NCI-H82 treated with DMSO at 0.1 percent for 48 hours (cell line): Measurements from ENCODE around the gene PLPPR2.
A peak's percentile ranks its signal among the peaks of the same experiment; 100 is the strongest.
"Not testable (repeated sequence)": the region's sequence is repeated elsewhere in the genome, so short reads cannot be mapped to it uniquely, and the experiment has no call there.

Experiments
- DNase-seq: peaks from one replicate; lab custom pipeline; 2025; ENCODE audit not compliant: unreplicated experiment; lab: John Stamatoyannopoulos, UW

Gene PLPPR2

DNA sequence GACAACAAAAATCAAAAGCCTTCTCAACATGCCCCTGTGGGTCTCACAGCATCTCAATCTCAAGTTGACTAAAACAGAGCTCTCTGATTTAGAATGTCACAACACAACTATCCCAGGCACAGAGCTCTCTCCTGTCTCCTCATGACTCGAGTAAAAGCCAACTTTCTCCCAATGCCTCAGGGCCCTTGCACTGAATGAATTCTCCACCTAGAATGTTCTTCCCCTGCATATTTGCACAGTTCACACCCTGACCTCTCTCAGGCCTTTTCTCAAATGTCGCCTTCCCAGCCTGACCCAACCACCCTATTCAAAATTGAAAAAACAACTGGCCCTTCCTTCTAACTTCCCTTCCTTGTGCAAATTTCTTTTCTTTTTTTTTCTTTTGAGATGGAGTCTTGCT, 15.5 kb downstream of the PLPPR2 start:
- DNase-seq, result no peak

DNA sequence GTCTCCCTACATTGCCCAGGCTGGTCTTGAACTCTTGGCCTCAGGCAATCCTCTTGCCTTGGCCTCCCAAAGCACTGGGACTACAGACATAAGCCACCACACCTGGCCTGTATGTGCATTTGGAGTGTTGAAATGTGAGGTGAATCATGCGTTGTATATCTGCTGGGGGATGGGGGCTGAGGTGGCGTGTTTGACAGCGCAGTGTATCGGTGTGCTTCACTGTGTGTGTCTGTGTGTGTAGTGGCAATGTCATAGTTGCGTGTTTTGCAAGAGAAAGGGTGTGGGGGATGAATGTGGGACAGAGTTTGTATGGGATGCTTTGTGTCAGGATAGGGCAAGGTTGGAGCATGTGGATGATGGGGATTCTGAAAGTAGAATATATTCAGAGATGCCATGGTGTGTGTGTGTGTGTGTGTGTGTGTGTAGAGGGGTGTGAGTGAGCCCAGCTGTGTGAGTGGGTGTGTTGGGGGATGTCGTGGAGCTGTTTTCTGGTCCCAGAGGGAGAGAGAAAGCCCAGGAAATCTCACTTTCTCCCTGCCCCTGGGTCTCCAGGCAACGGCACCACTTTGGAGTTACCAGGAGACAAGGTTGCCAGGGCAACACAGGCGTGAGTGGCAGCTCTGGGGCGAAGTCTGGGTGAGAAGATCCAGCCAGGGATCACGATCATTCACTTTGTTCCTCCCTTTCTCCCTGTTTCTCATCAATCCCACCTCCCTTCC, 18.1 kb downstream of the PLPPR2 start:
- DNase-seq, result no peak

- DNase-seq, result no peak
These were observed 18.7 kb downstream of the PLPPR2 start for GRCh38 chr19:11373885-11374432.

DNA sequence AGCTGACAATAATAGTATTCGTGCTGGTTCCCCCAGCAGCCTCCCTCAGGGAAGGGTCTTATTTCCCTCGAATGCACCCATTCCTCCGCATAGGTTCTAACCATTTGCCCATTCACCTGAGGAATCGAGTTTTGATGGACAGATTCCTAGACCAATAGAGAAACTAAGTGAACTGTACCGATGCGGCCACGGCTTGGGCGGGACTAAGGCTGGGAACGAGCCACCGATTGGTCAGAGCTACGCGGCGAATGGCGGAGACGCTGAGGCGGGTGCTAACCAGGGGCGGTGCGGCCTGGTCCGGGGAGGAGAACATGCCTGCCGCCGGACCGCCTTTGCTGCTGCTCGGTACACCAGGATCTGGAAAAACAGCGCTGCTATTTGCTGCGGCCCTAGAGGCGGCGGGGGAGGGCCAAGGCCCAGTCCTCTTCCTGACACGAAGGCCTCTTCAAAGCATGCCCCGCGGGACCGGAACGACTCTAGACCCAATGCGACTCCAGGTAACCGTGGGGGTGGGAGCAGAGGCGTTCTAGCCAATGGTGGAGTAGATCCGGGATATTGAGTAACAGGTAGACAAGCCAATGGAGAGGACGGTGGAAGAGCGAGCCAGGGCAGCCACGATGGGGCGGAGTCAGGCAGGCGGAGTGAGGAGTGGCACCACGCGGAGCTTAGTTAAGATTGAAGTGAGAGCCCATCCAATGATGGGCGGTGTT, 19.4 kb downstream of the PLPPR2 start, which contains the start of gene SWSAP1:
SWSAP1 (plus strand) TSS at position 234 of the 710 bp plus-strand sequence; CDS start at position 249, 15 bp downstream.
- peak; percentile 99 for DNase-seq

DNA sequence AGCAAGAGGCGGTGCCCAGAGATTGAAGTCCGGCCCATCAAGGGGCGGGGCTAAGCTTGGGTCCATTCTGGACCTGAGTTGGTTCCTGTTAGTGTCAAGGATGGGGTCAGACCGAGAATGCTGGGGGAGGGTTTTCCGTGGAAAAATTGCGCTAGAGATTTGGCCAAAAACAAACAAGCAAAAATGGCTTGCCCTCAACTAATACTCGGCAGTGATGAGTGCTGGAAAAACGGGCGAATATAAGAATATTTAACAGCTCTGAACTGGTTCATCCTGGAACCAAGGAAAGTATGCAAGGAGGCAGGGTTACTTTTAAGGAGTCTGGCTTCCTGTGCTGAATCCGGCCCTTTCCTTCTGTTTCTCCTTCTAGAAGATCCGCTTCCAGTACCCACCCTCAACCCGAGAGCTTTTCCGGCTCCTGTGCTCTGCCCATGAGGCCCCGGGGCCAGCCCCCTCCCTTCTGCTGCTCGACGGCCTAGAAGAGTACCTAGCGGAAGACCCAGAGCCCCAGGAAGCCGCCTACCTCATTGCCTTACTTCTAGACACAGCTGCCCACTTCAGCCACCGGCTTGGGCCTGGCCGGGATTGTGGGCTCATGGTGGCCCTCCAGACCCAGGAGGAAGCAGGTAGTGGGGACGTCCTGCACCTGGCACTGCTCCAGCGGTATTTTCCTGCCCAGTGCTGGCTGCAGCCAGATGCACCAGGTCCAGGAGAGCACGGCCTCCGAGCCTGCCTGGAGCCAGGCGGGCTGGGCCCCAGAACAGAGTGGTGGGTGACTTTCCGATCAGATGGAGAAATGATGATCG, 20.1 kb downstream of the PLPPR2 start:
- DNase-seq, result no peak

GRCh38 chr19:11377237-11377636, 22.0 kb downstream of the PLPPR2 start:
- DNase-seq, result no peak

GRCh38 chr19:11377756-11378155, 22.5 kb downstream of the PLPPR2 start:
- DNase-seq, result no peak

GRCh38 chr19:11378319-11379189, 23.3 kb downstream of the PLPPR2 start:
- no peak for DNase-seq

DNA sequence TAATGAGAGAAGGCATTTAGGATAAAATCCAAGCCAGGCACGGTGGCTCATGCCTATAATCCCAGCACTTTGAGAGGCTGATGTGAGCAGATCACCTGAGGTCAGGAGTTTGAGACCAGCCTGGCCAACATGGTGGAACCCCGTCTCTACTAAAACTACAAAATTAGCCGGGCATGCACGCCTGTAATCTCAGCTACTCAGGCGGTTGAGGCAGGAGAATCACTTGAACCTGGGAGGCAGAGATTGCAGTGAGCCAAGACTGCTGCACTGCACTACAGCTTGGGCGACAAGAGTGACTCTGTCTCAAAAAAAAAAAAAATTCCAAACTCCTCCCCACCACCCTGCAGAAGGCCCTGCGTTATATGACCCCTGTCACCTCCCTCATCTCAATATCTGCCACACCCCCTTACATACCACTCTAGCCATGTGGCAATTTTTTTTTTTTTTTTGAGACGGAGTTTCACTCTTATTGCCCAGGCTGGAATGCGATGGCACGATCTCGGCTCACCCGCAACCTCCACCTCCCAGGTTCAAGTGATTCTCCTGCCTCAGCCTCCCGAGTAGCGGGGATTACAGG, 24.1 kb downstream of the PLPPR2 start:
- DNase-seq, result not testable (repeated sequence)

- DNase-seq, result no peak
These were observed 24.7 kb downstream of the PLPPR2 start for GRCh38 chr19:11379857-11380350.

DNA sequence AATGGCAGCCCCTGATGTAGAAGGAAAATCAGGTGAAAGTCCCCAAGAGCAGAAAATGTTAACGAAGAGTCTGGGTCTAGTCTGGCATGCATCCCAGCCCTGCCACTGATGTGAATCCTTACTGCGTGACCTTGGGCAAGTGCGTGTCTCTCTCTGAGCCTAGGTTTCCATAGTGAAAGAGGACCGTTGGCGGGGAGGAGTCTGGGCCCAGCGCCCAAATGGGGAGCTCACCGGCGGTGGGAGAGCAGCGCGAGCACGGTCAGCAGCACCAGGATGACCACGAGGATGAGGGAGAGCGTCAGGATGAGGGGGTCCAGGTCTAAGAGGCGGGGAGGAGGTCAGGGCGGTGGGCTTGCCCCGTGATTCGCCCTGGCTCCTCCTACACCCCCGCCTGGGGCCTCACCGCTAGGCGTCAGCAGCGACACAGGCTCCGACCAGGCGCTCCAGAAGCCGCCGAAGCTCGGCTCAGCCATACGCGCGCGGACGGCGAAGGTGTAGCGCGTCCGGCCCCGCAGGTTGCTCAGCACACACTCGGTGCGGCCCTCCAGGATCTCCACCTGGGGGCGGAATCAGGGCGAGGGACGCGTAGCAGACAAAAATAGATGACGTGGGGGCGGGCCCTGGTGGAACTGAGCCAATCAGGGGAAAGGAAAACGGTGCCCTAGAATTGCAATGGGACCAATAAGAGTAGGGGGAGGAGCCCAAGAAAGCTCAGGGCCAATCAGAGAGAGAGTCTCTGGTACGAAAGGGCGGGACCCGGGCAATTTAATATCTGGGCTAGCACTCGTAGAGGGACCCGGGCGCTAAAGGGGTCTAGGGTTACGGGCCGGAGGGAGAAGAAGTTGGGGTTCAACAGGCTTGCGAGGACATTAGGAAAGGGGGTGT, 25.7 kb downstream of the PLPPR2 start:
- peak; percentile 97 for DNase-seq

DNA sequence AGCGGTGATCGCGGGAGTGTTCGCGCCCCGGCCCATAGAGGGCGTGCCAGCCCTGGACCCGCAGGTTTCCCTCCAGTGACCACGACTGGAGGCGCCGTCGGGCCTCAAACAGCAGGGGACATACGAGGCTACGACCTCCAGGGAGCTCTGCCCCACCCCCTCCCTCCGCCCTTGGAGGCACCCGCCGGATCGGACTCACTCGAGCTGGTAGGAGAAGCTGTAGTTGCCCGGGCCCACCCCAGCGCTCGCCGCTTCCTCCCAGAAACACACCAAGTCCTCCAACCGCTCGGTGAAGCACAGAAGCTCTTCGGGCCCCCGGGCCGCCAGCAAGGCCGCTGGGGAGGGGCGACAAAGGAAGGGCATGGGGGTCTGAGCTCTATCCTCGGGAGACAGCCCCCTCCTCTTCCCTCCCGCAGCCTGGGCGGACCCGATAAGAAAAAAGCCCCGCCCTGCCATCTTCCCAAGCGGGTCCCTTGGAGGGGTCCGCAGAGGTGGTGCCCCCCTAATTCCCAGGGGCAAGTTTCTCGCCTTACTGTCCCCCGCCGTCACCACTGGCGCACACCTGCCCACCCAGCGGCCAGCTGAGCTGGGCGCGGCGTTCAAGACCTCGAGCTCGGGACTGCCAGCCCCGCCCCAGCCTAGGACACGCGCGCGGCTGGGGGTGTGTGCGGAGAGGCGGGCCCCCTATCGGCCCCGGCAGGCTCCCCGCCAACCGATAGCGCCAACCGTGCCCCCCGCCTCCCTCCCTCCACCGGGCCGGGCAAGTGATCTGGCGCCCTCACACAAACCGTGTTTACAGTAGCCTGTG, 27.9 kb downstream of the PLPPR2 start:
- peak; percentile 10 for DNase-seq

DNA sequence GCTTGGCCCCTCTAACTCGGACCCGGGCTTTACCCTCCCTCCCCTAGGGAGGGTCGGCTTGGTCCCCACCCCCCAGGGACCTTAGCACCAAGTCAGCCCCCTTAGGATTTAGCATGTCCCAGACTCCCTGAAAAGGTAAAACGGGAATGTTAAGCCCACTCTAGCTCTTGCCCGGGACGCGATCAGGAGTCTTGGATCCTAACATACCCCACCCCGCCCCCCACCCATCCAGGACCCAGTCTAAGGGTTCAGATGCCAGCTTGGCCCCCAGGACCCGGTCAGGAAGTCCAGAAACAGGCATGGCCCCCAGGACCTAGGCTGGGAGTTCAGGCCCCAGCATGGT, 28.4 kb downstream of the PLPPR2 start:
- DNase-seq, result no peak

GRCh38 chr19:11384778-11385129, 29.5 kb downstream of the PLPPR2 start:
- no peak for DNase-seq

- no peak for DNase-seq
These were observed 32.2 kb downstream of the PLPPR2 start for GRCh38 chr19:11387162-11388034.

DNA sequence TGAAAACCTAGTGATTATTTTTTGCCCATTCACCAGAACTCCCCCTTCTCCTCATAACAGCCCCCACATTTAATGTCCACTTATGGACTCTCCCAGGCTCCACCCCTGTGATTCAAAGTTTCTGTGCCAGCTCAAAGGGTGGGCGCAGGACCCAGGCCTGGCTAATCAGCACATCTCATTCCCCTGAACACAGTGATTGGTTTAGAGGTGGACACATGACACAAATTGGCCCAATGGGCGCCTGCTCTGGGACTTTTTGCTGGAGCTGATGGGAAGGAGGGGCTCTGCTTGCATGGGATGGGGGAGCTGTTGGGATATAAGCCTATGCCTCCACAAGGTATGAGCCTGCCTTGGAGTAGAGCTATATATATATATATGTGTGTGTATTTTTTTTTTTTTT, 35.1 kb downstream of the PLPPR2 start:
- DNase-seq, result no peak

GRCh38 chr19:11390933-11391680, 35.9 kb downstream of the PLPPR2 start:
- no peak for DNase-seq
